Measurements from ENCODE around the gene RBP7. TPM values are rescaled to one million over a fixed set of nuclear protein-coding genes. Genes with fewer than 3 reads are reported as not detected.
"Not testable (repeated sequence)": the region's sequence is repeated elsewhere in the genome, so short reads cannot be mapped to it uniquely, and the experiment has no call there.

Gene RBP7
- total RNA-seq, 4 donors from 2014 or later = 2.3 to 3.3 TPM; not detected in 2

- H3K36me3 ChIP-seq = no peaks in the 10 kb centered on the region
- no peaks in the 10 kb centered on the region for H3K9me3 ChIP-seq
- H3K4me1 ChIP-seq = peaks cover 0 to 17% (median 14%) of the 10 kb centered on the region in 4 donors
- peaks cover 41% of the 10 kb centered on the region for H3K27me3 ChIP-seq
- H3K27ac ChIP-seq = no peak overlapping the region
- DNase-seq = no peak
- TF ChIP-seq POLR2A (IDR thresholded peaks at IDR 0.05) (no peak), POLR2AphosphoS5 (IDR thresholded peaks at IDR 0.05) (no peak), CTCF (IDR thresholded peaks at IDR 0.05) (no peak), EP300 (IDR thresholded peaks at IDR 0.05; ENCODE audit: low read depth) (no peak)
- no peak overlapping the region for H3K4me3 ChIP-seq
- intact Hi-C loops (cut with DNase I; ENCODE audit: low total_unique reads) = no loop called here
- in situ Hi-C loops (cut with MboI; ENCODE audit: low pct_ligation_motif_present in 1 of 4, low pct_unique_long_range_greater_than_20kb in 1 of 4, low sequenced_read_pairs in 3 of 4) = no loop called here
- 89 to 90% methylated on average over 2 to 7 of the region's 7 CpGs for WGBS, 2 donors (ENCODE audit: low coverage in 1 of 2)
Observed at GRCh38 chr1:9993561-9994075, 3.4 kb upstream of the RBP7 start.

GRCh38 chr1:10001016-10001665 lies 4.1 kb downstream of the RBP7 start:
- 88 to 100% methylated on average over 4 to 8 of the region's 8 CpGs for WGBS, 2 donors (ENCODE audit: low coverage in 1 of 2)
- H3K27me3 ChIP-seq = peaks cover 47% of the 10 kb centered on the region
- intact Hi-C loops (cut with DNase I; ENCODE audit: low total_unique reads) = no loop called here
- TF ChIP-seq CTCF (IDR thresholded peaks at IDR 0.05) (no peak), EP300 (IDR thresholded peaks at IDR 0.05; ENCODE audit: low read depth) (no peak), POLR2AphosphoS5 (IDR thresholded peaks at IDR 0.05) (no peak), POLR2A (IDR thresholded peaks at IDR 0.05) (no peak)
- H3K9me3 ChIP-seq = no peaks in the 10 kb centered on the region
- no peak for DNase-seq
- no peak overlapping the region for H3K4me3 ChIP-seq
- no peaks in the 10 kb centered on the region for H3K36me3 ChIP-seq
- no peak overlapping the region for H3K27ac ChIP-seq
- in situ Hi-C loops (cut with MboI; ENCODE audit: low pct_ligation_motif_present in 1 of 4, low pct_unique_long_range_greater_than_20kb in 1 of 4, low sequenced_read_pairs in 3 of 4) = no loop called here
- H3K4me1 ChIP-seq = peaks cover 0 to 17% (median 14%) of the 10 kb centered on the region in 4 donors

GRCh38 chr1:10005248-10005647 lies 8.2 kb downstream of the RBP7 start:
- H3K4me1 ChIP-seq; H3K36me3 ChIP-seq; intact Hi-C loops (cut with DNase I; ENCODE audit: low total_unique reads); in situ Hi-C loops (cut with MboI; ENCODE audit: low pct_ligation_motif_present in 1 of 4, low pct_unique_long_range_greater_than_20kb in 1 of 4, low sequenced_read_pairs in 3 of 4); DNase-seq; H3K27ac ChIP-seq; H3K9me3 ChIP-seq; H3K4me3 ChIP-seq; H3K27me3 ChIP-seq: not testable (repeated sequence)
- 87 to 91% methylated on average over 8 of the region's 8 CpGs for WGBS, 2 donors (ENCODE audit: low coverage in 1 of 2)

GRCh38 chr1:10007169-10007568 lies 10.1 kb downstream of the RBP7 start:
- H3K4me3 ChIP-seq = no peak overlapping the region
- TF ChIP-seq EP300 (IDR thresholded peaks at IDR 0.05; ENCODE audit: low read depth) (no peak), CTCF (IDR thresholded peaks at IDR 0.05) (no peak), POLR2A (IDR thresholded peaks at IDR 0.05) (no peak)
- WGBS, 2 donors (ENCODE audit: low coverage in 1 of 2) = 54% methylated on average over 4 of the region's 4 CpGs
- peaks cover 6% of the 10 kb centered on the region for H3K27me3 ChIP-seq
- no peaks in the 10 kb centered on the region for H3K4me1 ChIP-seq
- DNase-seq = no peak
- H3K36me3 ChIP-seq = no peaks in the 10 kb centered on the region
- H3K27ac ChIP-seq = no peak overlapping the region
- intact Hi-C loops (cut with DNase I; ENCODE audit: low total_unique reads) = no loop called here
- in situ Hi-C loops (cut with MboI; ENCODE audit: low pct_ligation_motif_present in 1 of 4, low pct_unique_long_range_greater_than_20kb in 1 of 4, low sequenced_read_pairs in 3 of 4) = no loop called here
- no peaks in the 10 kb centered on the region for H3K9me3 ChIP-seq

GRCh38 chr1:10014016-10014415 lies 17.0 kb downstream of the RBP7 start:
- intact Hi-C loops (cut with DNase I; ENCODE audit: low total_unique reads) = no loop called here
- TF ChIP-seq CTCF (IDR thresholded peaks at IDR 0.05) (no peak), EP300 (IDR thresholded peaks at IDR 0.05; ENCODE audit: low read depth) (no peak), POLR2AphosphoS5 (IDR thresholded peaks at IDR 0.05) (no peak), POLR2A (IDR thresholded peaks at IDR 0.05) (no peak)
- Histone ChIP-seq H3K27me3 (no peaks in the 10 kb centered on the region), H3K4me3 (no peak overlapping the region), H3K36me3 (no peaks in the 10 kb centered on the region), H3K4me1 (peaks cover 0 to 4% (median 0%) of the 10 kb centered on the region in 4 donors), H3K9me3 (no peaks in the 10 kb centered on the region), H3K27ac (no peak overlapping the region)
- no peak for DNase-seq
- in situ Hi-C loops (cut with MboI; ENCODE audit: low pct_ligation_motif_present in 1 of 4, low pct_unique_long_range_greater_than_20kb in 1 of 4, low sequenced_read_pairs in 3 of 4) = no loop called here
- 78 to 89% methylated on average over 4 to 5 of the region's 5 CpGs for WGBS, 2 donors (ENCODE audit: low coverage in 1 of 2)
